CD4-positive, alpha-beta T cell (primary cell): ENCODE data around the gene TMEM242. TPM values are rescaled to one million over a fixed set of nuclear protein-coding genes. Genes with fewer than 3 reads are reported as not detected.
"Not testable (repeated sequence)": the region's sequence is repeated elsewhere in the genome, so short reads cannot be mapped to it uniquely, and the experiment has no call there.

Source experiments
- ATAC-seq: fragments of 200-7000 bp; cut with Tn5 transposase; one replicate; pipeline ENCODE4 v1.10.0; 2022; ENCODE audit warnings: mild to moderate bottlenecking; ENCODE audit not compliant: poor library complexity
- CTCF ChIA-PET: fragments of 350-600 bp; sonication (Branson Sonifier 250); formaldehyde crosslinking; loops from one replicate; lab custom pipeline; 2021; ENCODE audit warnings: antibody characterized with exemption, inconsistent platforms; lab: Charles Lee
- POLR2A ChIA-PET: fragments of 350-600 bp; sonication (Branson Sonifier 250); formaldehyde crosslinking; loops from one replicate; lab custom pipeline; 2021; ENCODE audit warnings: antibody characterized with exemption, inconsistent platforms; lab: Charles Lee
- DNase-seq, 14 experiments: peaks; one replicate each; pipeline ENCODE4 v3.0.0-alpha.2; 2013 to 2020; ENCODE audit warnings: mixed read lengths in 2 of 14
- H3K27ac ChIP-seq, 2 donors: one replicate each; pipeline versions ENCODE4 v1.5.1 to v1.7.0; 2013; ENCODE audit warnings: low read length in 2 of 2, low read depth in 1 of 2, mild to moderate bottlenecking in 1 of 2
- H3K27me3 ChIP-seq, 2 experiments: 1 replicate in 1 of 2; 2 replicates in 1 of 2; pipeline versions ENCODE4 v1.6.1 to v1.7.0; 2013; ENCODE audit warnings: low read length in 2 of 2, control low read depth in 1 of 2, mild to moderate bottlenecking in 1 of 2, moderate library complexity in 1 of 2; ENCODE audit not compliant: insufficient read depth in 2 of 2, control insufficient read depth in 1 of 2
- H3K36me3 ChIP-seq: one replicate; pipeline ENCODE4 v1.6.1; 2013; ENCODE audit warnings: low read length, control low read depth; ENCODE audit not compliant: insufficient read depth
- H3K4me1 ChIP-seq: one replicate; pipeline ENCODE4 v1.6.1; 2013; ENCODE audit warnings: low read length, control low read depth; ENCODE audit not compliant: insufficient read depth
- H3K4me3 ChIP-seq: one replicate; pipeline ENCODE4 v1.5.1; 2013; ENCODE audit warnings: mild to moderate bottlenecking, low read length, moderate library complexity
- H3K9me3 ChIP-seq, 2 experiments: 1 replicate in 1 of 2; 2 replicates in 1 of 2; pipeline versions ENCODE4 v1.6.1 to v1.7.0; 2013; ENCODE audit warnings: low read length in 2 of 2, mild to moderate bottlenecking in 2 of 2, control low read depth in 1 of 2, moderate library complexity in 1 of 2; ENCODE audit not compliant: control insufficient read depth in 1 of 2, insufficient read depth in 1 of 2
- H3K27ac Mint-ChIP-seq: one replicate; pipeline ENCODE4 v1.8.0; 2020; ENCODE audit warnings: mixed read lengths
- H3K27me3 Mint-ChIP-seq: one replicate; pipeline ENCODE4 v1.8.0; 2021; ENCODE audit warnings: mixed read lengths
- H3K36me3 Mint-ChIP-seq: one replicate; pipeline ENCODE4 v1.8.0; 2021; ENCODE audit warnings: low read depth, mixed read lengths
- H3K4me1 Mint-ChIP-seq: one replicate; pipeline ENCODE4 v1.8.0; 2021; ENCODE audit warnings: low read depth, mixed read lengths
- H3K4me3 Mint-ChIP-seq: one replicate; pipeline ENCODE4 v1.8.0; 2020; ENCODE audit warnings: mild to moderate bottlenecking, mixed read lengths
- H3K9me3 Mint-ChIP-seq: one replicate; pipeline ENCODE4 v1.8.0; 2020; ENCODE audit warnings: mixed read lengths
- intact Hi-C, 2 experiments: fragments of 100-400 bp; cut with DNase I in 1 of 2; cut with micrococcal nuclease in 1 of 2; formaldehyde crosslinking; loops; one replicate each; pipeline versions ENCODE4 v1.15.1 to v1.9.0; 2023 to 2025; cut with DNase I, micrococcal nuclease
- total RNA-seq, 174 experiments: library from RNA in 2 of 174; stranded (reverse) in 2 of 174; gene quantifications; one replicate each; pipeline ENCODE4 v1.2.3 and lab custom pipeline; 2021 to 2026
- TF ChIP-seq, protein P1 (sequence below): fragments of 200-600 bp; IDR thresholded peaks from one replicate; pipeline ENCODE4 v1.8.0; 2022; ENCODE audit warnings: antibody characterized with exemption, mild to moderate bottlenecking

Gene TMEM242
- total RNA-seq, 2 experiments from 2014 or later, result 13.6 to 15.6 TPM

DNA sequence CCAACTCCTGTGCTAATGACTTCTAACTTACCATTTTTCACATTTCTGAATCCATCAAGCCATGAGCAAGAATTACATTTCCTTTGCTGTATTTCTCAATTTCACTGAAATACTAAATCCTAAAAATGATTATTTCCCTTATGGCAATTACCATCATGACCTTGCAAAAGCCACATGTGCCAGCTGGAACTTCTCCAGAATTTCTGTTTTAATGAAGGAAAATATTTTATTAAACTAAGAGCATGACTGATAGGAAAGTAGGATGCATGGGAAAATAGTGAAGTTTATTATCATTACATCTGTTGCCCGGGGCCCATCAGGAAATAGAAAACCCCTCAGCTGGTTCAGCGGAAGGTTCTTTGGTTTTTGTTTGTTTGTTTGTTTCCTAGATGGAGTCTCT lies 14.4 kb upstream of the TMEM242 start:
- TF ChIP-seq, protein P1, sequence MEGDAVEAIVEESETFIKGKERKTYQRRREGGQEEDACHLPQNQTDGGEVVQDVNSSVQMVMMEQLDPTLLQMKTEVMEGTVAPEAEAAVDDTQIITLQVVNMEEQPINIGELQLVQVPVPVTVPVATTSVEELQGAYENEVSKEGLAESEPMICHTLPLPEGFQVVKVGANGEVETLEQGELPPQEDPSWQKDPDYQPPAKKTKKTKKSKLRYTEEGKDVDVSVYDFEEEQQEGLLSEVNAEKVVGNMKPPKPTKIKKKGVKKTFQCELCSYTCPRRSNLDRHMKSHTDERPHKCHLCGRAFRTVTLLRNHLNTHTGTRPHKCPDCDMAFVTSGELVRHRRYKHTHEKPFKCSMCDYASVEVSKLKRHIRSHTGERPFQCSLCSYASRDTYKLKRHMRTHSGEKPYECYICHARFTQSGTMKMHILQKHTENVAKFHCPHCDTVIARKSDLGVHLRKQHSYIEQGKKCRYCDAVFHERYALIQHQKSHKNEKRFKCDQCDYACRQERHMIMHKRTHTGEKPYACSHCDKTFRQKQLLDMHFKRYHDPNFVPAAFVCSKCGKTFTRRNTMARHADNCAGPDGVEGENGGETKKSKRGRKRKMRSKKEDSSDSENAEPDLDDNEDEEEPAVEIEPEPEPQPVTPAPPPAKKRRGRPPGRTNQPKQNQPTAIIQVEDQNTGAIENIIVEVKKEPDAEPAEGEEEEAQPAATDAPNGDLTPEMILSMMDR, result no peak
- POLR2A ChIA-PET, result no interaction called here
- CTCF ChIA-PET, result no interaction called here
- H3K27me3 Mint-ChIP-seq, result peaks cover 76% of the 10 kb centered on the region
- no peaks in the 10 kb centered on the region for H3K36me3 Mint-ChIP-seq
- no peak for DNase-seq
- no peak for ATAC-seq
- Histone ChIP-seq H3K27ac (no peak overlapping the region), H3K4me1 (no peaks in the 10 kb centered on the region), H3K27me3 (peaks cover 4 to 14% of the 10 kb centered on the region in 2 experiments), H3K36me3 (no peaks in the 10 kb centered on the region), H3K4me3 (no peak overlapping the region), H3K9me3 (no peaks in the 10 kb centered on the region)
- no peaks in the 10 kb centered on the region for H3K4me1 Mint-ChIP-seq
- no peak overlapping the region for H3K27ac Mint-ChIP-seq
- no peaks in the 10 kb centered on the region for H3K9me3 Mint-ChIP-seq
- intact Hi-C loops, result loop anchor here in 1 of 2 experiments (5.0 kb wide), 1 partner anchor 330 kb away; no protein-coding TSS in a partner anchor
- no peak overlapping the region for H3K4me3 Mint-ChIP-seq

DNA sequence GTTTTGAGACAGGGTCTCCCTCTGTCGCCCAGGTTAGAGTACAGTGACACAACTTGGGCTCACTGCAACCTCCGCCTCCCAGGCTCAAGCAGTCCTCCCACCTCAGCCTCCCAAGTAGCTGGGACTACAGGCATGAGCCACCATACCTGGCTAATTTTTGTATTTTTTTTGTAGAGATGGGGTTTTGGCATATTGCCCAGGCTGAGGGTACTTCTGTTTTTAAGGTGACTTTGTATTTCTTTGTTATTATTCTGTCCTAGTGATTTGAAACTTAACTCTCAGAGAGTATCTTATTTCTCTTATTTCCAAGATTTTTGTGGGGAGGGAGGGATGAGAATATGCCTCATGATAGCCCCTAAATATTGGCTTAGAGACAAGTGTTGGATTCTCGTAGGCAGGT lies 14.0 kb upstream of the TMEM242 start:
- not testable (repeated sequence) for H3K27ac Mint-ChIP-seq
- H3K27me3 ChIP-seq, result peaks cover 6 to 15% of the 10 kb centered on the region in 2 experiments

DNA sequence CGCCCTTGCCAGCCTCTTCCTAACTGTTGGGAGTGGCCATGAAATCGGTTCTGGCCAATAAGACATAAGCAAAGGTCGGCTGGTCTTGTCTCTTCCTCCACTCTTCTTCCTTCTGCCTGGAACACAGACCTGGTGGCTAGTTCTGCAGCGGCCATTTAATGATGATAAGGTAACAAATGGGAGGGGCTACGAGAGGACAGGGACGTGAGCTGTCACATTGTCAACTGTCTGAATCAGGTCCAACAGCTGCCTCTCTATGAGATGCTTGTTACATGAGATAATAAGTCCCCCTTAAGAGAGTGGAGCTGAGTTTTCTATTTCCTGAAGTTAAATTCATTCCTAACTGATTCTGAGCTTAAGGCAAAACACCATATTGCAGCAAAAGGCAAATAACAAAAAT lies 12.5 kb upstream of the TMEM242 start:
- no peaks in the 10 kb centered on the region for H3K9me3 ChIP-seq
- no peaks in the 10 kb centered on the region for H3K4me1 Mint-ChIP-seq
- H3K4me1 ChIP-seq, result no peaks in the 10 kb centered on the region
- H3K27ac ChIP-seq, result no peak overlapping the region
- POLR2A ChIA-PET, result no interaction called here
- intact Hi-C loops, result loop anchor here in 1 of 2 experiments (5.0 kb wide), 1 partner anchor 331 kb away; no protein-coding TSS in a partner anchor
- H3K9me3 Mint-ChIP-seq, result no peaks in the 10 kb centered on the region
- ATAC-seq (no peak), DNase-seq (no peak)
- peaks cover 59% of the 10 kb centered on the region for H3K27me3 Mint-ChIP-seq
- no peaks in the 10 kb centered on the region for H3K36me3 ChIP-seq
- H3K36me3 Mint-ChIP-seq, result no peaks in the 10 kb centered on the region
- TF ChIP-seq, protein P1, result no peak
- H3K27ac Mint-ChIP-seq, result no peak overlapping the region
- H3K4me3 Mint-ChIP-seq, result no peak overlapping the region
- H3K4me3 ChIP-seq, result no peak overlapping the region
- peaks cover 6 to 25% of the 10 kb centered on the region in 2 experiments for H3K27me3 ChIP-seq
- CTCF ChIA-PET, result interaction anchor here (2.6 kb wide), 1 partner anchor 21 kb away, joined by 10 read pairs; no protein-coding TSS in a partner anchor

More for the DNA sequence above, 14.0 kb upstream of the TMEM242 start:
- H3K4me1 Mint-ChIP-seq, H3K4me3 Mint-ChIP-seq, H3K4me1 ChIP-seq, H3K9me3 ChIP-seq, H3K4me3 ChIP-seq, ATAC-seq, CTCF ChIA-PET, H3K27ac ChIP-seq, DNase-seq, H3K36me3 ChIP-seq, H3K36me3 Mint-ChIP-seq, H3K9me3 Mint-ChIP-seq: not testable (repeated sequence)
- intact Hi-C loops, result loop anchor here in 1 of 2 experiments (5.0 kb wide), 1 partner anchor 330 kb away; no protein-coding TSS in a partner anchor
- peaks cover 73% of the 10 kb centered on the region for H3K27me3 Mint-ChIP-seq
- POLR2A ChIA-PET, result interaction anchor here (0.5 kb wide), 1 partner anchor 64 kb away, joined by 3 read pairs; no protein-coding TSS in a partner anchor

DNA sequence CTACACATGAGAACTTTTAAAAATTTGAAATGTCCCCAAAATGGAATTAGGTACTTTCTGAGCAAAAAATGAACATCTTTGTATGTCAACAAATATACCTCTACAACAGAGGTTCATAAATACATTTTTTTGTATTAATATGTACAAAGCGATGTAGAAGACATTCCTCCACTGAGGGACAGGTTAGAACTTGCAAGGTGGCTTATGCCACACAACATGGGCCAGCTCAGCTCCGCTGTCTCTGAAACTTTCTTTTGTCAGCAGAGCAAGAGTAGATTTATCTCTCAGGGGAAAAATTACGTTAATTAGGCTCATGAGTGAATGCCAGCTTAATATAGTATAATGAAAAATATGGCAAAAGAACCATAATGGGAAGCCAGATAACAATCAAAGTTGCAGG lies 10.6 kb upstream of the TMEM242 start:
- H3K4me1 Mint-ChIP-seq, result no peaks in the 10 kb centered on the region
- no peak for ATAC-seq
- no peak overlapping the region for H3K4me3 Mint-ChIP-seq
- no peak overlapping the region for H3K27ac Mint-ChIP-seq
- H3K36me3 Mint-ChIP-seq, result no peaks in the 10 kb centered on the region
- no peaks in the 10 kb centered on the region for H3K9me3 Mint-ChIP-seq
- intact Hi-C loops, result no loop called here
- no peak for DNase-seq
- POLR2A ChIA-PET, result no interaction called here
- no peaks in the 10 kb centered on the region for H3K9me3 ChIP-seq
- no peak overlapping the region for H3K27ac ChIP-seq
- CTCF ChIA-PET, result interaction anchor here (0.7 to 2.6 kb wide), 5 partner anchors 9 to 904 kb away, joined by 3 to 10 read pairs (median 3); no protein-coding TSS in a partner anchor
- no peak overlapping the region for H3K4me3 ChIP-seq
- peaks cover 6 to 24% of the 10 kb centered on the region in 2 experiments for H3K27me3 ChIP-seq
- H3K36me3 ChIP-seq, result no peaks in the 10 kb centered on the region
- TF ChIP-seq, protein P1, result no peak
- H3K27me3 Mint-ChIP-seq, result peaks cover 58% of the 10 kb centered on the region
- H3K4me1 ChIP-seq, result no peaks in the 10 kb centered on the region
